HepG2 (cell line): ENCODE measurements around the gene P3H3. TPM values are rescaled to one million over a fixed set of nuclear protein-coding genes. Genes with fewer than 3 reads are reported as not detected.

Experiments used
- ATM ChIP-seq: fragments of 450-650 bp; IDR thresholded peaks from 2 replicates; pipeline ENCODE4 v1.7.1; 2017; ENCODE audit warnings: mild to moderate bottlenecking, borderline replicate concordance
- BRF2 ChIP-seq: sonication (generic); formaldehyde crosslinking; IDR thresholded peaks from 2 replicates; pipeline ENCODE4 v1.8.1; 2022; ENCODE audit warnings: mild to moderate bottlenecking, missing genetic modification reagents
- CHD4 ChIP-seq: fragments of 200-600 bp; sonication (generic); IDR thresholded peaks from 2 replicates; pipeline ENCODE4 v1.7.0; 2017; ENCODE audit warnings: mild to moderate bottlenecking, low read length, borderline replicate concordance
- DRAP1 ChIP-seq: IDR thresholded peaks from 2 replicates; pipeline ENCODE4 v1.6.1; 2016; ENCODE audit warnings: missing genetic modification reagents, missing compliant biosample characterization
- GATAD1 ChIP-seq: IDR thresholded peaks from 2 replicates; pipeline ENCODE4 v1.6.1; 2016; ENCODE audit warnings: missing genetic modification reagents, missing compliant biosample characterization
- MAF1 ChIP-seq: sonication (generic); formaldehyde crosslinking; IDR thresholded peaks from 2 replicates; pipeline ENCODE4 v1.5.0; 2020; ENCODE audit warnings: missing genetic modification reagents, borderline replicate concordance
- MAFG ChIP-seq: sonication (generic); formaldehyde crosslinking; IDR thresholded peaks from 2 replicates; pipeline ENCODE4 v1.5.1; 2020; ENCODE audit warnings: mild to moderate bottlenecking, missing genetic modification reagents
- MEIS2 ChIP-seq: sonication (generic); formaldehyde crosslinking; IDR thresholded peaks from 2 replicates; pipeline ENCODE4 v1.9.0; 2021; ENCODE audit warnings: mild to moderate bottlenecking, missing genetic modification reagents
- NAIF1 ChIP-seq: sonication (generic); formaldehyde crosslinking; IDR thresholded peaks from 2 replicates; pipeline ENCODE4 v1.5.0; 2020; ENCODE audit warnings: mild to moderate bottlenecking, missing genetic modification reagents, borderline replicate concordance
- POGK ChIP-seq: sonication (generic); formaldehyde crosslinking; conservative IDR thresholded peaks from 2 replicates; pipeline ENCODE4 v1.8.0; 2022; ENCODE audit warnings: mild to moderate bottlenecking, moderate library complexity, missing genetic modification reagents
- RNF2 ChIP-seq: fragments of 450-650 bp; conservative IDR thresholded peaks from 2 replicates; pipeline ENCODE4 v1.6.1; 2016; ENCODE audit warnings: low read depth
- ZMYM4 ChIP-seq: sonication (generic); formaldehyde crosslinking; IDR thresholded peaks from 2 replicates; pipeline ENCODE4 v1.8.1; 2023; ENCODE audit warnings: mild to moderate bottlenecking, missing genetic modification reagents
- ZNF136 ChIP-seq: sonication (generic); formaldehyde crosslinking; IDR thresholded peaks from 2 replicates; pipeline ENCODE4 v1.8.1; 2022; ENCODE audit warnings: low read depth, mild to moderate bottlenecking, moderate library complexity, missing genetic modification reagents
- ZNF280D ChIP-seq: sonication (generic); formaldehyde crosslinking; IDR thresholded peaks from 2 replicates; pipeline ENCODE4 v1.5.1; 2020; ENCODE audit warnings: mild to moderate bottlenecking, missing genetic modification reagents
- ZNF30 ChIP-seq: sonication (generic); formaldehyde crosslinking; IDR thresholded peaks from 2 replicates; pipeline ENCODE4 v1.5.0; 2020; ENCODE audit warnings: mild to moderate bottlenecking, missing genetic modification reagents
- ZNF468 ChIP-seq: sonication (generic); formaldehyde crosslinking; IDR thresholded peaks from 2 replicates; pipeline ENCODE4 v1.8.0; 2022; ENCODE audit warnings: mild to moderate bottlenecking, moderate library complexity, missing genetic modification reagents
- ZNF580 ChIP-seq: IDR thresholded peaks from 2 replicates; pipeline ENCODE4 v1.6.1; 2016; ENCODE audit warnings: low read depth, borderline replicate concordance
- ZNF639 ChIP-seq: conservative IDR thresholded peaks from 2 replicates; pipeline ENCODE4 v1.6.1; 2018; ENCODE audit warnings: missing genetic modification reagents
- ZNF709 ChIP-seq: sonication (generic); formaldehyde crosslinking; IDR thresholded peaks from 2 replicates; pipeline ENCODE4 v1.5.0; 2020; ENCODE audit warnings: mild to moderate bottlenecking, missing genetic modification reagents
- polyA plus RNA-seq, 8 experiments: library from polyadenylated mRNA; depleted of rRNA in 3 of 8; stranded (reverse) in 7 of 8; unstranded in 1 of 8; fragments of >200 nt; fragmentation: Illumina TruSeq in 4 of 8; extraction: Trizol in 4 of 8; gene quantifications; 2 replicates each; pipeline versions ENCODE4 v1.2.1 to v1.2.3, GENCODE V29; 2011 to 2016; ENCODE audit warnings: low read depth in 4 of 8, missing spikeins in 1 of 8, mixed read lengths in 1 of 8; ENCODE audit not compliant: insufficient read depth in 1 of 8
- total RNA-seq, 5 experiments: library from RNA; depleted of rRNA; stranded (reverse); fragments of >200 nt; fragmentation: Illumina TruSeq; extraction: Trizol; gene quantifications; 2 replicates each; pipeline ENCODE4 v1.2.3, GENCODE V29; 2016; ENCODE audit warnings: low read depth in 1 of 5

P3H3 gene
- total and polyA plus RNA-seq, 2 of the 13 experiments (the other 11 are each of a cell fraction or from before 2014, with no cell fraction given), result 20.1 to 20.5 TPM

- no peak for TF ChIP-seq NAIF1 (CRISPR knock-in tag)
- TF ChIP-seq ZNF580 (CRISPR knock-in tag), result peak; percentile 85; the same call in 1 of the 2 replicates
- TF ChIP-seq CHD4, result no peak
- peak; percentile 39; the same call in 1 of the 2 replicates for TF ChIP-seq GATAD1 (CRISPR knock-in tag)
- TF ChIP-seq ZNF30 (CRISPR knock-in tag), result no peak
- TF ChIP-seq ATM, result no peak
- peak; percentile 33; the same call in 1 of the 2 replicates for TF ChIP-seq ZNF468 (CRISPR knock-in tag)
- peak; percentile 49; the same call in 1 of the 2 replicates for TF ChIP-seq MEIS2 (CRISPR knock-in tag)
- TF ChIP-seq ZNF709, result no peak; the same call in 1 of the 2 replicates
- no peak for TF ChIP-seq ZNF639 (CRISPR knock-in tag)
- TF ChIP-seq MAFG (CRISPR knock-in tag), result no peak
- peak; percentile 96 for TF ChIP-seq DRAP1 (CRISPR knock-in tag)
- TF ChIP-seq ZNF280D, result no peak
- peak; percentile 66; the same call in 1 of the 2 replicates for TF ChIP-seq MAF1 (CRISPR knock-in tag)
- TF ChIP-seq POGK (CRISPR knock-in tag), result peak; percentile 78
- no peak for TF ChIP-seq BRF2
- TF ChIP-seq ZNF136, result no peak
- peak; percentile 55; the same call in 1 of the 2 replicates for TF ChIP-seq ZMYM4 (CRISPR knock-in tag)
- 0 out of 2 replicates have a peak, but pooled peaks have one; percentile 45 for TF ChIP-seq RNF2
Observed at GRCh38 chr12:6867413-6868210, 39.4 kb downstream of the P3H3 start, which contains the start of gene TPI1 (continued).
